ENCODE data around the gene ABCB6. TPM values are rescaled to one million over a fixed set of nuclear protein-coding genes. Genes with fewer than 3 reads are reported as not detected.

The ABCB6 gene
- total RNA-seq: 30.0 TPM

DNA sequence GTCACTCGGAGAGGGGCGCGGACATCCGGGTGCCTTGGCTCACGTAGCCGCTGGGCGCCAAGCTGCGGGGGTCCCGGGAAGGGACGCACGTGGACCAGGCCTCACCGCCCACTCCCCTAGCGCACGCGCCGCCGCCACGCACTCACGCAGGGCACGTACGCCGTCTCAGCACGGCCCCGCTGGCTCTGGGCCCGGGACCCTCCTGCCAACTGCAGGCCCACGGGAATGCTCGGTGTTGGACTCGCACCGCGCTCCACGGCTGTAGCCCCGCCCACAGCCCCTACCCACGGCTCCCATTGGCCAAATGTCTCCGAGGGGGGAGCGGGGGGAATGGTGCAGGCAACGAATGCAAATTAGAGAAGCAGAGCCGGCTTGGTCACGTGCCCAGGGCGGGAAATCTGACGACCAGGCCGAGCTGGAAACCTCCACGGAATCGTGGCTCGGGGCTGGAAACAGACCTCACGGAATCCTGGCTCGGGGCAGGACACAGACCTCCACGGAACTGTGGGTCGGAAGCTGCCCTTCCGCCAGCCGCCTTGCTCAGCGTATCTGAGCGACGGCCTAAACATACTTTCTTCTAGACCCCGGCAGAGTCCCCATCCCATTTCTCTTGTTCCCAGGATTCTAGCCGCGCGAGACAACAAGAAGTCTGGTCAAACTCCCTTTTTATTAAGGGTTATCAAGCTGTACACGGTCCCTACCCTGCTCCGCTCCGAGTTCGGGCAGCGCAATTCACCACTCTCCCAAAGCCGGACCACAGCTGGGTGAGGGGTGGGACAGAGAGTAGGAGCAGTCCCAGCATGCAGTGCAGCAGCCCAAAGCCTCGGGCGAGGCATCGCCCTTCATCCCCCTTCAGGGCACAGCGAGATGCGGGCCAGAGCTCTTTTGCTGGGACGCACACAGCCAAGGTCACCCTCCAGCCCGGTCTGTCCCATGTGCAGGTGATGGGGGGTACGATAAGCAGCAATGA lies at the start of gene ABCB6:
Gene ABCB6 (minus strand): TSS at position 227 of the 970 bp plus-strand sequence. CDS start 285 bp downstream, outside the sequence.

DNA sequence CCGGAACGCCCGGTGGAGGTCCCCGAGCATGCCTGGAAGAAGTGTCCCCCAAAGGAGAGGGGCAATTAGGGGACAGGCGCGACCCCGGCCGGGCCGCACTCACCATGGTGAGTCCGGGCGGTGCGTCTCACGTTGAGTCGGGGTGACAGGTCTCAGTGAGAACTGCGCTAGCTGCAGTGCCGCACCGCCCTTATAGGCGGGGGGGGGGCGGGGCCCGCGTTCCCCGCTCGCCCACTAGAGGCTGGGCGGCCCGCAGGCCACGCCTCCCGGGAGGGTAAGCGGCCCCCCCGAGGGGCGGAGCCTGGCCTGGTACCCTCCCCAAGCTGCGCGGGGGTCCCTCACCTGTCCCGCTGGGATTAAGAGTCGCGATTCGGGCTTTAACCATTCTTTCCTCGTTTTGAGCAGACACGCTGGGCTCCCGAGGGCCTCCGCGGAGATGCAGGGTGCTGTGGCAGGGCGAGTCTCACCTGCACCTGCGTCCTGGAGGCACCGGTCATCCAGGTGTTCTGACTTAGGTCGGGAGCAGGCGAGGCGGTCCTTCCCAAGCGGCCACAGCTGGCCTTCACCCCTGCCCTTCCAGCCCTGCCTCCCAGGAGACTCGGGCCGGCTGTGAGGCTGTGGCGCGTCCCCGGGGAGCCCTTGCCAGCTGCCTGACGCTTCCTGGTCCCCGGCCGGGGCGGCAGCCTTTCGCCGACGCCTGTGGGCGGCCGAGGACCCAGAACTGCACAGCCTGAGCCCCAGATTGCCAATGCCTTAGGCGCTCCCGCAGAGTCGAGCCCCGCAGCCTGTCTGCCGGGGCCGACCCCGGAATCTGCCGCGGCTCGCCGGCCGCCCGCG lies 35.2 kb upstream of the ABCB6 start, which contains the start of gene TUBA4A:
Gene TUBA4A (minus strand): TSS at position 166 of the 837 bp plus-strand sequence. CDS start 60 bp downstream, at position 106.

DNA sequence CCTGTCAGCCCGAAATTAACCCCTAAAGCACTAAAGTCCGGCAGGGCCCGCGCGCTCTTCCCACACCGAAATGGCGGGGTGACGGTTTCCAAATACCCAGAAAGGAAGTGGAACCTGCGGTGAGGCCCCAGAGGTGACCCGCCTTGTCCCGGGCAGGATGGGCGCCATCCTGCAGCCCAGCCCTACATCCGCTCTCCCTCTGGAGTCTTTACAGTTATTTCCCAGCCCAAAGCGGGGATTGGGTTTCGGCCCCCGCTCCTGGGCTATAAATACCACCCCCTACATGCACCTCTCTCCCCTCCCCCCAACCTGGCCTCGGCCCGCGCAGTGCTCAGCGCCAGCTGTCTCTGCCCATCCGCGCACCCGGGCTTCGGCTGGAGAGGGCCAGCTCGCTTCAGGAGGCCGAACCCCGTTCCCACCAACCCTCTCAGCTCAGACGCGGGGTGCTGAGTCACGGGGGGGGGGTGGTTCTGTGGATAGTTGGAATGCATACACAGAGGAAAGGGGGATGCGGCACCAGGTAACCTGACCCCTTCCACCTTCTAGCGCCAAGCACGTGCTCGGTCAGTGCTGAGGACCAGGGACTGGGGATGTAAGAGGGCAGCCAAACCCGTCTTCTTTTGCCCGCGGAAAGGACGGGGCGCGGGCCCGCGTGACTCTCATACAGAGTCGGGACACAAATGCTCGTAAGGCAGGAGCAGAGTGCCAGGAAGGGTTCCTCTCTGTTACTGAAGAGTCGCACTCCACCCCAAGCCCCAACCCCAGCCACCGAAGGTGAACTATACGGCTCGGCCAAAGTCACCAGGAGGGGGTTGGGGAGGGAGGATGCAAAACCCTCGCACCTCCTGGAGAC lies 34.4 kb upstream of the ABCB6 start, which contains the start of gene TUBA4B:
Gene TUBA4B (plus strand): TSS at position 344 of the 853 bp plus-strand sequence. CDS start 165 bp downstream, at position 509.

DNA sequence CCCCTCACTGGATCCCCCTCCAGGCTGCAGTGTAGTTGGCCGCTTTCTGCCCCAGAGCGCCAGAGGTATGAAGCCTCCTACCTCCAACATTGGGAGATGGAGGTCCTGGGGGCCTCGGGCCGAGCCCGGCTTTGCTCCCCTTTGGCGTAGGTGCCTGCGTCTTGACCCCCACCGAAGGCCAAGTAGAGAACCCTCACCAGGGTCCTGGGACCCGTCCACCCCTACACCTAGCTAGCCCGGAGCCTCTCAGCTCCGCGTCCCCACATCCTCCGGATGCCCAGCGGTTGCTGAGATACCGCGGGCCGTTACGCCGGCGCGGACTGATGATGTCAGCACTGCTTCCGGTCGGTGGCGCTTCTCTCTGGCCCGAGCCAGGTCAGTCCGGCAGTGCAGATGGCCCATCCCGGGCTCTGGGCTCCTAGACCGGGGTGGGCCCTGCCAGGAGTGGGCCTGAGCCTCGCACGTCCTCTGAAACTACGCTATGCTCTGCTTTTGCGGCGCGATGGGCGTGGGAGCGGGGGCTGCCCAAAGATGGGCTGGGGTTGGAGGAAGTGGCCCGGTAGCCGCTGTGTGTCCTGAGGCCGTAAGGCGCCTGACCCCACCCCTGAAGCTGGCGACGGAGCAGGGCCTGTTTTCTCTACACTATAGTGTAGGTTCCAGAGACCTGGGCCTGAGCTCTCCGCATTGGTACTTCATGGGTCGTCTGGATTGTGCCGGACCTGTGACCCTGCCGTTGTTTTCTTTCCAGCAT lies 26.6 kb upstream of the ABCB6 start, which contains the start of the genes GLB1L and STK16:
Gene GLB1L (minus strand): TSS at position 297 of the 751 bp plus-strand sequence. CDS start 1,871 bp downstream, outside the sequence.
Gene STK16 (plus strand): TSS at position 332 of the 751 bp plus-strand sequence. CDS start 521 bp downstream, outside the sequence.

DNA sequence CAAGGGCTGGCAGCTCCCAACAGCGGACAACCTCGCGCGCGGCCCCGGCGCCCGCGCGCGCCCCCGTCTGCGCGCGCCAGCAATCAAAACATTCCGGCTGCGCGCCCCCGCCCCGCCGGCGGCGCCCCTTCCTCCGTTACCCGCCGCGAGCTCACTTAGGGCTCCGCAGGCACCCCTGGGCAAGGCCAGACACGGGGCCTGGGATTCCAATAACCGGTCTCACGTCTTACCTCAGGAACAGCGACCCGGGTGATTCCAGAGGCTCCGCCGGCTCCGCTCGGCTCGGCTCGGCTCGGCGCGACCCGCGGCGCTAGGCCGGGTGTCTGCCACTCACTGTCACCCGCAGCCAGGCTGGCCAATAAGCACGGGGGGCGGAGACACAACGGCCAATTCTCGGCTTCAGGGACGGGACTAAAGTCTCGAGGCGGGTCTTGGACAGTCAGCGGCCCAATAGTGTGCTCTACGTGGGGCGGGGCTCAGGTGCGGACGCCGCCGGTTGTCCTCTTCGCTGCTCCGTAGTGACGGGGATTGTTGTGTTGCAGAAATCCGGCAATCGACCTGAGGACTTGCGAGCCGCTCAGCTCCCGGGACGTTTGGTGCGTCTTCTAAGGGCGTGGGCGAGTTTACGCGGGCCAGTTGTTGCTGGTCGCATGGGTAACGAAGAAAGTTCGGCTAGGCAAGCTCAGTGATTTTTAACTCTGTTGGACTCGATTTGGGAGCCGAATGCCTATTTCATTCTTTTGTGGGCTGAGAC lies 10.7 kb upstream of the ABCB6 start, which contains the start of the genes ANKZF1 and ATG9A:
Gene ANKZF1 (plus strand): TSS at position 502 of the 754 bp plus-strand sequence. CDS start 452 bp downstream, outside the sequence.
Gene ATG9A (minus strand): TSS at position 332 of the 754 bp plus-strand sequence. CDS start 1,612 bp downstream, outside the sequence.

DNA sequence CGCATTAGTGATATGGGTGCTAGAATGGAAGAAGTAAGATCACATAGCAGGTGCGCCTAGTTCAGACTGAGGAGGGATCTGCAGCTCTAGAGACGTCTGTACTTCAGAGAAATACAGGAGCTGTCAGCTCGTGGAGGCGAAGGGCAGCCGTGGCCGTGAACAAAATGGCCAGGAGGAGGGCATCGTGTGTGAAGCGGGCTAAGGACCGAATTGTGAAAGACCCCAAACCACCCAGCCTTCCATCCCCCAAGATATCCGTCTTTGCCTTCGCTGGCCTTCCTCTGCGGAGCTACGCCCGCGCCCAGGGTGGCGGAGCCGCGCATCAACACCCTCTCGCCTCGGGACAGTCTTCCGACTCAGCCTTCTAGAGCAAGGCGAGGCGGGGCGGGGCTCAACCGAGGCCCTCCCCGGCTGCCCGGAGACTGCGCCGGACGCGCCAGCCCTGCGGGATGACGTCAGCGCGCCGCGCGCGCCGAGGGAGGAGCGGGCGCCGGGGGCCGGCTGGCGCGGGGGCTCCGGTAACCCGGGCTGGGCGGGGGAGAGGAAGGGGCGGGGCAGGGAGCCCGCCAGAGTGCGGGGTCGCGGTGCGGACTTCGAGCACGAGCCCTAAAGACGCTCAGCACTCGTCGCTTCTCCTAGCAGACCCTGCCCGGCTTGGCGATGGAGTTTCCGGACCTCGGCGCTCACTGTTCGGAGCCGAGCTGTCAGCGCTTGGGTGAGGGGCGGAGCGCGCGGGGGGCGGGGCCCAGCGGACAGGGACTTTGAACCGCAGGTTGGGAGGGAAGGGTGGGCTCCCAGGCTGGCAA lies 12.2 kb downstream of the ABCB6 start, which contains the start of gene ZFAND2B:
Gene ZFAND2B (plus strand): TSS at position 455 of the 806 bp plus-strand sequence. CDS start 206 bp downstream, at position 661.

DNA sequence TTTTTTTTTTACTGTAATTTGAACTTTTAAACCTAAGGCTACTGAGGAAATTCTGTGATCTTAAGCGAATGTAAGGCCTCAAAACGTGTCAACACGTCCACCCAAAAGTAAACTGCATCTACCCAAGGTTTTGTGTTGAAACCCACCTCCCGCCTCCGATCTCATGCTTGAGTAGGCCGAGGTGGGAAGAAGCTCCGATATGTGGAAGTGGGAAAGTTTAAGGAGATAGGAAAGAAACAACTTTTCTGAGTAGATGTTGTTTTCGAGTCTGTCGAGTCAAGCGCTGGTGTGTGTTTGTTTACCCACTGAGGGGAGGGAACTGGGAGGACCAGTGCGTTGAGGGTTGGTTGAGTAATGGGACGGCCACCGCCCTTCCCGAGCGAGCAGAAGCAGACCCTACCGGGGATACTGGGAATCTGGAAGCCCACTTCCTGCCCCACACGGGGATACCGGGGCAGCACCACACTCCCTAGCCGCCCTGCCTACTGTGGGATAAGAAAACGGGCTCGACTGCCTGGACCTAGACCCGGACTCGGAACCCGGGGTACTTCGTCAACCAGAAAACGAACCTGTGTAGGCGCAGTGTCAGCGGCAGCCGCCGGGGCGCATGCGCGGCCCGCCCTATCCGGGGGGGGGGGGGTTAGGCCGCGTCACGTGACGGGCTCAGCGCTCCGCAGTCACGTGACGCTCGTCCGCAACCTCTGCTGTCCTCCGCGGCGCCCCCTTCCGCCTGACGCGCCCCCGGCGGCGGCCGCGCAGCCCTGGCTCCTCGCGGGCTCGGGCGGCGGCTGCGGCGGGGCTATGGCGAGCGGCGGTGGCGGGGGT lies 41.0 kb downstream of the ABCB6 start, which contains the start of gene RETREG2:
Gene RETREG2 (plus strand): TSS at position 724 of the 825 bp plus-strand sequence. CDS start 78 bp downstream, at position 802.

DNA sequence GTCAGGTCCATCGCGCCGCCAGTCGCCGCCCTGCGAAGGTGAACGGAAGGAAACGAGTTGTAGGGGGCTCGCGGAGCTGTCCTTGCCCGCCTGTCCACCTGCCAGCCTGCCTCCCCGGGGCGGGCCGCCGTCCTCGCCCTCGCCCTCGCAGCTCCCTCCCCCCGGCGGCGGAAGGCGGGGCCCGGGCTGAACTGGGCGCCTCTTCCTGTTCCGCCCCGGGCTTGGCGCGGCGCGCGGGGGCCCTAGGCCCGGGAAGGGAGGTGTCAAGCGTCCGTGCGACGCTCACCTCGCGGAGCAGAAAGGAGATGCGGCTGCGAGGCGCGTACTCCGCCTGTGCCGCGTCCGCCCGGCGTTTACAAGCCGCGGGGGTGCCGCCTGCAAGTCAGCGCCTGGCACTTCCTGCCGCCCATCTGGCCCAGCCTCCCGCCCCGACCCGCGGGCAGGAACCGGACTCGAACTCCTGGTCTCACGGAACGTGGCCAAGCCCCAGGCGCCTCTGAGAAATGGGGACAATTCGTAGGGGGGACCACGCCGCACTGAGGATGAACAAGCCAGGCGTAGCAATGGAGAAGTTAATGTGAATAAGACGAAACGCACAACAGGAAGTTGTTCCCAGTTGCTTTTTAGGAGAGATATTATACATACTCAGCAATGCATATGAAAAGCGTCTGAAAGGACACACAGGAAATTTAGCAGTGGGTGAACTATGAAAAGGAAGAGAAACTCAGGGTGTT lies 41.8 kb downstream of the ABCB6 start, which contains the start of gene CNPPD1:
Gene CNPPD1 (minus strand): TSS at position 108 of the 734 bp plus-strand sequence. CDS start 97 bp downstream, at position 11.

DNA sequence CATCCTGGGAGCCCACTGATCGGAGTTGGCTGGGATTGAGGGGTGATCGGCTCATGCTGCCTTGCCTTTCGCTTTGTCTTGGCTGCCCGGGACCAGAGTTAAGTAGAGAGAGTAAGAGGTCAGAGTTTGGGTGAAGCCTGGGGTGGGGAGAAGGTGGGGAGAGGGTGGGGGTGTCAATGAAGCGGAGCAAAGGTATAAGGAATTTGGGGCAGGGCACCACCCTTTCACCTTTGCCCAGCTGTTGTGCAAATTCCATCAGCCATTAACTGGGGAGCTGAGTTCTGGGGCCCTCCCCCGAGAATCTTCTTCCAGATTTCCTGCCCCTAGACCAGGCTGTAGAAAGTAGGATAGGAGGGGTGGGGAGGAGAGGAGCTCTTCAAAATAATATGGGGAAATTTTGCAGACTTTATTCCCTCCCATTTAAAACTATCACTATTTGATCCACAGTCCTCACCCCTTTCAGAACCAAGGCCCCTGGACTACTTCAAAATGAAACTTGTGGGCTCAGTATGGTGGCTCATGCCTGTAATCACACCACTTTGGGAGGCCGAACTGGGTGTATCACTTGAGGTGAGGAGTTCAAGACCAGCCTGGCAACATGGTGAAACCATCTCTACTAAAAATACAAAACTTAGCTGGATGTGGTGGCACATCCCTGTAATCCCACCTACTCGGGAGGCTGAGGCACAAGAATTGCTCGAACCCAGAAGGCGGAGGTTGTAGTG lies 48.7 kb downstream of the ABCB6 start, which contains the start of gene SLC23A3:
Gene SLC23A3 (minus strand): TSS at position 100 of the 725 bp plus-strand sequence. CDS start 45 bp downstream, at position 55.

DNA sequence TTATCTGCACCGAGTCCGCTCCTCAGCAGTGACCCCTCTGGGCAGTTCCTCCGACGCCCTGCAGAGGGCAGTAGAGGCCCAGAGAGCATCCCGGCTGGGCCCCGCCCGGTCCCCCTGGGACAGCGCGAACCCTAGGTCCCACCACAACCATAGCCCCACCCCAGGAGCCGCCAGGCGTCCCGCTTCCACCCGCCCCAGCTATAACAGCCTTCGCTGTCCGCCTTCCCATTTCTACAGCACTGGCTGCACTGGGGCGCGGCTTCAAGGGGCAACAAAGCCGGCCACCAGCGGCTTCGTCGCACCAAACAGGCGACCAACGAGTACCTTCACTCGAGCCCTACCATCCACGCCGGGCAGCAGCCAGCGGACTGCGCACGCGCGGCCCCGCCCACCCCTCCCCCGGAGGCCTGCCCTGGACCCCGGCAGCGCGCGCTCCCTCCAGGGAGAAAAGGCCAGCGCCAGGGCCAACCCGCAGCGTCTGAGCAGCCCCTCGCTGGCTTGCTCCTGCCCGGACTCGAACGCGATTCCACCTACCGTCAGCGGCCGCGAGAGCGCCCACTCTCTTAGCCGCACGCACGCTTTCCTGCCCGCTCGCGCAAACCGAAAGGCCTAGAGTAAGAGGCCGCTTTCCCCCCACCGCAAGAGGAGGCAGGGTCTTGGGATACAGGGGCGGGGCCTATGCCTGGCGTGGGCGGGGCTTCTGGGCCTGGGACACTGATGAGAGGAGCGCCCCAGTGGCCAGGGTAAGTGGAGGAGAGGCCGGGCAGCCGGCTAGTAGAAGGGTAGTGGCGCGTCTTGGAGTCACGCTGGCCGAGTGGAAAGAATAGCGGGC lies 58.4 kb downstream of the ABCB6 start, which contains the start of gene NHEJ1:
Gene NHEJ1 (minus strand): TSS at position 630 of the 832 bp plus-strand sequence. CDS start 2,453 bp downstream, outside the sequence.

